IPS-NIHi7 (cell line): Measurements from ENCODE around the gene SPATA6L.

Experiments
- DNase-seq: peaks from one replicate; pipeline ENCODE4 v3.0.0; 2012; ENCODE audit warnings: mixed read lengths; ENCODE audit errors: extremely low spot score

SPATA6L gene

DNA sequence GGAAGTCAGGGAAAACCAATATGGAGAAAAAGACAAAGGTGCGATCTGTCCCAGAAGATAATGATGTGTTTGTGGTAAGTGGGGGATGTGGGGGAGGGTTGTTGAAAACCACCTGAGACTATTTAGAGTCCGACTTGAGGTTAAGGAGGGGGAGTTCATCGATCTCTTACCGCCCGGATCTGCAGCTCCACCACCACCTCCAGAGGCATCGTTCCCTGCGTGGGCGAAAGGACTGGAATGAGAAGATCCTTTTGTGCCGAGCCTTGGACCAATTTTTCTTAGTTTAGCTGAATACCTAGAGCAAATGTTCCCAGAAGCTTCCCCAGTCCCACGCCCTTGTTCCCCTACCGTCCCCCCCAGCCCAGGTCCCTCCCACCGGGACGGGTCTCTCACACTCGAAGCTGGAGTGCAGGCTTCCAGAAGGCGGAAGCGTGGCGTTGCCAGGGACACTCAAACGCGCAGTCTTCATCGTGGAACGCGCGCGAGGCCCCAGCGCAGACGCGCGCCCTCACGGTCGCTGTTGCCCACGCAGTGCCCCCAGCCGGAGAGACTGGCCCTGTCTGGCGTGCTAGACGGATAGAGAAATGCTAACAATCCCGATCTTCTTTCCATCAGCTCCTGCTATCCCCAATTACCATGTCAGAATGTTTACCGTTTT is at the start of gene SPATA6L:
SPATA6L (minus strand) TSS at position 439 of the 658 bp plus-strand sequence; CDS start at position 209, 230 bp downstream.
- peak; percentile 22 for DNase-seq

- no peak for DNase-seq
Observed at GRCh38 chr9:4714266-4715016, 48.2 kb upstream of the SPATA6L start.

DNA sequence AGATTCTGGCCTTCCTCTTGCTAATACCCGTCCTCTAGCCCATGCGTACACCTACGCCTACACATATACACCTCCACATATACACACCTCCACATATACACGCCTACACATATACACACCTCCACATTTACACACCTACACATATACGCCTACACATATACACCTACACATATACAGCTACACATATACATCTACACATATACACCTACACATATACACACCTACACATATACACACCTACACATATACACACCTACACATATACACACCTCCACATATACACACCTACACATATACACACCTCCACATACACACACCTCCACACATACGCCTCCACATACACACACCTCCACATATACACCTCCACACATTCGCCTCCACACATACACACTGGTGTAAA is 47.6 kb upstream of the SPATA6L start:
- no peak for DNase-seq

- DNase-seq, result no peak
Observed at GRCh38 chr9:4709380-4709779, 43.1 kb upstream of the SPATA6L start.

GRCh38 chr9:4706971-4707622 is 40.8 kb upstream of the SPATA6L start:
- no peak for DNase-seq

DNA sequence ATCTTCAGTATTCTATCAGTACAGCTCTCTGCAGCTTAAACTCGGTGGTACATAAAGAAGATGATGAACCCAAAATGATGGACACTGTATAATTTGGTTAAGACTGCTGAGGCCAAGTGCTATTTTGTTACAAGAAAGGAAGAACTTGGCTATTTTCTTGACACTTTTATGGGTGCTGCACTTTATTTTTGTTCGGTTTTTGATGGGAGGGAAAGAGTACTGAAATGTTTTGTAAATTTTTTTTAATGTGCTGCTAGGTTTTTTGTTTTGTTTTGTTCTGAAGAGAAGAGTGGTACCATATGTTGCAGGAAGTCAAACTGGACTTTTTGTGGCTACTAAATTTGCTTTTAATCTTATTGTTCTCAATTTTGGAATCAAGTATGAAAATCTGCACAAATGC is 39.7 kb upstream of the SPATA6L start:
- no peak for DNase-seq

GRCh38 chr9:4704129-4704528 is 37.8 kb upstream of the SPATA6L start:
- DNase-seq, result no peak

- DNase-seq, result no peak
Observed at GRCh38 chr9:4701526-4701925, 35.2 kb upstream of the SPATA6L start.

DNA sequence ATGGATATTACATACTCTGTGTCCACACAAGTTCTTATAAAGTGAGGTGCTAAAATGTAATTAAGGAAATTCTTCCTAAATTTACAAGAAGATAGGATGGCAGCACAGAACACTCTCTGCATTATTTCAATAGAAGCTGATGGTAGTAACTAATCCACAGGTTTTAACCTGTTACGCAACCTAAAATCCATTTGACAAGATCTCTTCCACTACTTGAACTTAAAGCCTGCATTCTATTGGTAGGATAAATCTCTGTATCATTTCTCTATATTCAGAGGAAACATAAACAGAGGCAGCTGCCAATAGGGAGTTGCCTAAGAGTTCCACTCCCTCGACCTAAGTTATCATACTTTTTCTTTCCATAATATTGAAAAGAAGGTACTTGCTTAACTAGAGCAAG is 34.7 kb upstream of the SPATA6L start:
- DNase-seq, result no peak

DNA sequence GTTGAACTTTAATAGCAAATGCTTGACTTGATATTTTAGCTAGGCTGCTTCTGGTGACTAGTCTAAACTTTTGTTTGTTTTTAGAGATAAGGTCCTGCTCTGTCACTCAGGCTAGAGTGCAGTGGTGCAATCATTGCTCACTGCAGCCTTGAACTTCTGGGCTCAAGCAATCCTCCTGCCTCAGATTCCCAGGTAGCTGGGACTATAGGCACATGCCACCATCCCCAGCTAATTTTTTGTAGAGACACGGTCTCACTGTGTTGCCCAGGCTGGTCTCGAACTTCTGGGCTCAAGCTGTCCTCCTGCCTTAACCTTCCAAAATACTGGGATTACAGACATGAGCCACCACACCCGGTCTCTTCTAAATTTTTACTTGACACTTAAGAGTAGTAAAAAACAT is 33.8 kb upstream of the SPATA6L start:
- DNase-seq, result no peak

DNA sequence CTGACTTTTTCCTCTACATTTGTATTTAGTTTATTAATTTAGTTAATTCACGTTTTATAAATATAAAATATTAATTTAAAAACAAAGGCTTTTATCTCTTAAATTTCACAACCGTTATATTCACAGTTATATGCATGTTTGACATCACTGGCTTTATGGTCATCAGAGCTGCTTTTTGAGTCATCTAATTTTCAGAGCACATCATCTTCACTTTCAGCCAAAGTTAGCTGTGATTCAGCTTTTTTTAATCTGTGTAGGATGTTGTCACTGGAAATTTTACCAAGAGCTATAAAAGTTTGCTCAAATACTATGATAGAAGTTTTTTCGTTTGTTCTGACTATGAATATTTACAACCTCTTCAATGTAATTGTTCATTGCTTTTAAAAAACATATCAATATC is 25.5 kb upstream of the SPATA6L start:
- DNase-seq, result no peak

DNA sequence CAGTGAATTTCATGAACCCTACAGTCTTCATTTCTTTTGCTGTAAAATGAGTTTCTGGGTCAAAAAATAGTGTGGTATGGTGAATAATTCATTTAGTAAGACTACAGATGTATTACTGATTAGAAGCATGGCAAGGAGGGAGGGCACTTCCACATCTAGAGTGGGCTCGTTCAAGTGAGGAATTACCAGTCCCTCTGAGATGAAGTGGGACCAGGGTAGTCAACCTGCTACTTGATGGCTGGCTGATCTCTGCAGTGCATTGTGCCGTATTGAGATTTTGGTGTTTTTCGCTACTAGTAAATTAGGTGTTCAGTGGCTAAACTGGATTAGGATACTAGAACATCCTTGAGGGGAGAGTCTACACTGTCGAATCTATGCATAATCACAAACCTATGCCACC is 23.9 kb upstream of the SPATA6L start:
- DNase-seq, result no peak

GRCh38 chr9:4689687-4690104 is 23.4 kb upstream of the SPATA6L start:
- DNase-seq, result no peak

DNA sequence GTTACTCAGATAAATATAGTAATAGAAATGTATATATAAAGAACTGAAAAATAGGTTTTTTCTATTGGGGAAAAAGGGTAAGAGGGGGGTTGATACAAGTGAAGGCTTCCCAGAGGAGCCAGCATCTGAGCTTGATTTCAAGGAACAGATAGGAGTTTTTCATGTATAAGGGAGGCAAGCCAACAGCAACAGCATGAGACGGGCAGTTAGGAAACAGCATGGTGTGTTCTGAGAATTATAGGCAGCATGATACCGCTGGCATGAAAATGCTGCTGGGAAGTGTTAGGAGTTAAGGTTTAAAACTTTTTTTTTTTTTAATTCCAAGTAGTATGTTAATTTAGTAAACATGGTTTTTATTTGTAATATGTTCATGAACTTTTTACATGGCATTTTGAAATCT is 22.7 kb upstream of the SPATA6L start:
- DNase-seq, result no peak

GRCh38 chr9:4686584-4686983 is 20.3 kb upstream of the SPATA6L start:
- no peak for DNase-seq

DNA sequence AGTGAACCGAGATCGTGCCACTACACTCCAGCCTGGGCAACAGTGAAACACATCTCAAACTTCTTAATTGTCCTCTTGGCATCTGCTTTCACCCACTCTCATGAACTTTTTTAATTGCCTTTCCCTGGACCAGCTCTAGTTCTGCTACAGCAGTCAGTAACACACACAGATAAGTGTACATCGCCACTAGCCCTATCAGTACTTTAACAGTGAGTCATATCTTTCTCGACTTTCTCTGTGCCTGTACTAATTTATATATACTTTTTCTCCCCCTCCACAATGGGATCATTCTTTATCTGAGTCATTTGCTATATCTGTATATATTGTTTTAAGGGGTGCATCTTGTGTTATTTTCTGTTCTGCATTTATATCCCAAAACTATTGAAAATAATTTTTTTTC is 19.8 kb upstream of the SPATA6L start:
- no peak for DNase-seq

DNA sequence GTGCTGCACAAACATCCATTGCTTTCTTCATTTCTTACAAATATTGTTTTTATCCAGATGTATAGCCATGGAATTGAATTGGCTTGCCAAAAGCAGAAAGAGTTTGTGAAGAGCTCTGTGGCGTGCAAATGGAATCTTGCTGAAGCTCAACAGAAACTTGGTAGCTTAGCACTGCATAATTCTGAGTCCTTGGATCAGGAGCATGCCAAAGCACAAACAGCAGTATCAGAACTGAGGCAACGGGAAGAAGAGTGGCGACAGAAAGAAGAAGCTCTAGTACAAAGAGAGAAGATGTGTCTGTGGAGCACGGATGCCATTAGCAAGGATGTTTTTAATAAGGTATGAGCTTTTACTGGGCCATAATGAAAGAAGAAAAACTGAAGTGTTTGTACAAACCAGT is 18.5 kb upstream of the SPATA6L start:
- DNase-seq, result no peak

GRCh38 chr9:4680750-4681149 is 14.5 kb upstream of the SPATA6L start:
- no peak for DNase-seq

DNA sequence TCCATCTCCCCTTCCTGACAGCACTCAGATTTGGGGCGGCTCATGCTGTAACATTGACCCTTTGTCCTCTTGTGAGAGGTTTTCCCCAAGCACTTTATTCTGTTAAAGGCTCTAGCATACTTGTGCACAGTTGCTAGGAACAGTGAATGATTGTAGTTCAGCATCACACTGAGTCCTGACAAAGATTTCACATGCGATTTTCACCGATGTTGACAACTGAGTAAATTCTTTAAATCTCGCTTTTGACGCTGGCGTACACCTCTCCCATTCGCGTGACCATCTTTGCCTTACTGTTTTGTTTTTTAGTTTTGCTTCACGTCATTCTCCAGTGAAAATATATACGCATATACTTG is 13.9 kb upstream of the SPATA6L start:
- DNase-seq, result no peak

DNA sequence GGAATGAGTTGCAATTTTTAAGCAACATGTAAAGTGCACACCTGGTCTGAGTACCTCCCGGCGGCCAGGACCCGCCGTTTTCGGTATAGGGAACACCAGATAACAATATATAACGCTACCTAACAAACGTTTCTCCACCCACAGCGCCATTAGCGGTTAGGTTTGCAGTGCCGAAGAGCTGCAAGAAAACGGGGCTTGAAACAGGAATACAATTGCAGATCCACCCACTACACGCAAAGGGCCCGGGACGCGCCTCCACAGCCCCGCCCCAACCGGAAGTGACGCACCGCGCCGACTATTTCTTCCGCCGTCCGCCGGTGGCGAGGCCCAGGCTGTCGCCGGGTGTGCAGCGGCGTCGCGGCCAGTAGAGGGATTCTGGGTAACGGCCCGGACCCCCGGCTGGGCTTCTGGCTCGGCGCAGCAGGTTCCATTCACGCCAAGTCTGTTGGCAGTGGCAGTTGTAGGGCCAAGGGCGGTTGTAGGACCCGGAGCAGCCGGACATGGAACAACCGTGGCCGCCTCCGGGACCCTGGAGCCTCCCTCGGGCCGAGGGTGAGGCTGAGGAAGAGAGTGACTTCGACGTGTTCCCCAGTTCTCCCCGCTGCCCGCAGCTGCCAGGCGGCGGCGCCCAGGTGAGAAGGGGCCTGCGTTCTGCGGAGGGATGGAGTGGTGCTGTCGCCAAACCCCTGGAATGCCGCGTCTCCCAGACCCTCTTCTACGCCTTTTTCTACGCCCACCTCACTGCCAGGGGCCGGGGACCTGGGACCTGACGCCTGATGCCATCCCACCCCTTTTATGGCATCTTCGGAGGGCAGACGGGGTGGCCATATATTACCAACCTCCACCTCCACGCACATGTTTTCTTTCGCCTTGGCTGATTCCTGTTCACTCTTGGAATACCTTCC is 13.2 kb upstream of the SPATA6L start, which contains the start of gene CDC37L1:
CDC37L1 (plus strand) TSS at position 302 of the 905 bp plus-strand sequence; CDS start at position 501, 199 bp downstream.
- peak; percentile 94 for DNase-seq

DNA sequence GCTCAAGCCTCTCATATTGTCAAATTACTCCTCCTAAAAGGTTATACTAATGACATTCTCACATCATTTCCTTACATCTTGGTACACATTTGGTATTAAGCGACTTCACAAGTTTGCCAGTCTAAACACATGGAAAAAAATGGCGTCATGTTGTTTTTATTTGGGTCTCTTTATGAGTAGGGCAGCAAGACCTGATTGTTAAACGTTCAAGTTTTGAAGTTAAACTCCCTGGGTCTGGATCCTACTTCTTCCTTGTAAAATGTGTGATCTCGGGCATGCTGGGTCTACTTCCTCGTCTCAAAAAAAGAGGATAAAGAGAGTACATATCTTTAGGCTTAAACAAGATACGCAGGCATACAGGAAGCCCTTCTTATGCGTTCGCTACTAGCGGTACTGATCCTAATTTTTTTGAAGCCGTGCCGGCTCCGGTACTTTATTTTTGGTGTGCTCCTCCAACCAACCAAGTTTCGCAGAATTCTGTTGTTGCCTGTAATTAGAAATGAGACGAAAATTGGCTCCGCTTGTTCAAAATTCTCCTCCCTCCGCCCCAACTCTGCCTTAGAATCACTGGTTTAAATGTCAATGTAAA is 12.5 kb upstream of the SPATA6L start:
- no peak for DNase-seq
